ENCODE data around the gene CARMIL1.
A peak's percentile ranks its signal among the peaks of the same experiment; 100 is the strongest.

CARMIL1 gene

GRCh38 chr6:25275436-25275835 is 3.7 kb upstream of the CARMIL1 start:
- Histone ChIP-seq H3K4me1 (ENCODE audit: control insufficient read depth in 1 of 2, insufficient read depth in 1 of 2, low read depth in 1 of 2, low read length in 1 of 2) (peaks cover 13 to 19% of the 10 kb centered on the region in 2 experiments), H3K4me3 (ENCODE audit: low read depth in 1 of 2, low read length in 1 of 2) (no peak overlapping the region), H3K9me3 (no peaks in the 10 kb centered on the region), H3K27ac (no peak overlapping the region), H3K36me3 (no peaks in the 10 kb centered on the region), H3K27me3 (peaks cover 58% of the 10 kb centered on the region)
- no peak for TF ChIP-seq CTCF (IDR thresholded peaks at IDR 0.05)

GRCh38 chr6:25277386-25277785 is 1.8 kb upstream of the CARMIL1 start:
- TF ChIP-seq CTCF (IDR thresholded peaks at IDR 0.05), result no peak
- no peak overlapping the region for H3K27ac ChIP-seq
- peaks cover 70% of the 10 kb centered on the region for H3K27me3 ChIP-seq
- no peak overlapping the region for H3K4me3 ChIP-seq (ENCODE audit: low read depth in 1 of 2, low read length in 1 of 2)
- H3K4me1 ChIP-seq (ENCODE audit: control insufficient read depth in 1 of 2, insufficient read depth in 1 of 2, low read depth in 1 of 2, low read length in 1 of 2), result peaks cover 13 to 19% of the 10 kb centered on the region in 2 experiments
- H3K9me3 ChIP-seq, result no peaks in the 10 kb centered on the region
- H3K36me3 ChIP-seq, result no peaks in the 10 kb centered on the region

GRCh38 chr6:25277857-25278256 is 1.3 kb upstream of the CARMIL1 start:
- Histone ChIP-seq H3K4me1 (ENCODE audit: control insufficient read depth in 1 of 2, insufficient read depth in 1 of 2, low read depth in 1 of 2, low read length in 1 of 2) (peaks cover 13 to 19% of the 10 kb centered on the region in 2 experiments), H3K4me3 (ENCODE audit: low read depth in 1 of 2, low read length in 1 of 2) (no peak overlapping the region), H3K27me3 (peaks cover 65% of the 10 kb centered on the region), H3K9me3 (no peaks in the 10 kb centered on the region), H3K36me3 (no peaks in the 10 kb centered on the region), H3K27ac (no peak overlapping the region)
- TF ChIP-seq CTCF (IDR thresholded peaks at IDR 0.05), result no peak

- Histone ChIP-seq H3K27me3 (peaks cover 64% of the 10 kb centered on the region), H3K4me3 (ENCODE audit: low read depth in 1 of 2, low read length in 1 of 2) (peak overlapping the region; percentile 57 to 69), H3K27ac (no peak overlapping the region), H3K36me3 (no peaks in the 10 kb centered on the region), H3K9me3 (no peaks in the 10 kb centered on the region), H3K4me1 (ENCODE audit: control insufficient read depth in 1 of 2, insufficient read depth in 1 of 2, low read depth in 1 of 2, low read length in 1 of 2) (peaks cover 13 to 19% of the 10 kb centered on the region in 2 experiments)
- TF ChIP-seq CTCF (IDR thresholded peaks at IDR 0.05), result no peak
Measured at GRCh38 chr6:25278261-25278913, 787 bp upstream of the CARMIL1 start.

GRCh38 chr6:25279748-25280343 is 672 bp downstream of the CARMIL1 start:
- Histone ChIP-seq H3K36me3 (no peaks in the 10 kb centered on the region), H3K4me1 (ENCODE audit: control insufficient read depth in 1 of 2, insufficient read depth in 1 of 2, low read depth in 1 of 2, low read length in 1 of 2) (peaks cover 13 to 19% of the 10 kb centered on the region in 2 experiments), H3K9me3 (no peaks in the 10 kb centered on the region), H3K27ac (no peak overlapping the region), H3K27me3 (peaks cover 64% of the 10 kb centered on the region), H3K4me3 (ENCODE audit: low read depth in 1 of 2, low read length in 1 of 2) (peak overlapping the region; percentile 57 to 69)
- TF ChIP-seq CTCF (IDR thresholded peaks at IDR 0.05), result no peak

Data from neutrophil (primary cell).